ENCODE measurements around the gene QRICH2.
"Not testable (repeated sequence)": the region's sequence is repeated elsewhere in the genome, so short reads cannot be mapped to it uniquely, and the experiment has no call there.

The QRICH2 gene

GRCh38 chr17:76246080-76247066 lies 61.7 kb downstream of the QRICH2 start:
- DNase-seq (ENCODE audit: low read depth), result no peak

- DNase-seq (ENCODE audit: low read depth), result not testable (repeated sequence)
Observed at GRCh38 chr17:76244721-76245120, 63.4 kb downstream of the QRICH2 start.

- no peak for DNase-seq (ENCODE audit: low read depth)
Observed at GRCh38 chr17:76243826-76244679, 64.0 kb downstream of the QRICH2 start.

- DNase-seq (ENCODE audit: low read depth), result no peak
Observed at GRCh38 chr17:76241691-76242255, 66.3 kb downstream of the QRICH2 start.

- no peak for DNase-seq (ENCODE audit: low read depth)
Observed at GRCh38 chr17:76241204-76241538, 66.9 kb downstream of the QRICH2 start.

- DNase-seq (ENCODE audit: low read depth), result no peak
Observed at GRCh38 chr17:76240461-76241203, 67.4 kb downstream of the QRICH2 start, which contains the start of gene RNF157. TSS of gene RNF157 (minus strand) at chr17:76240493. CDS start at chr17:76240240, 253 bp downstream.

- DNase-seq (ENCODE audit: low read depth), result no peak
Observed at GRCh38 chr17:76239538-76240274, 68.4 kb downstream of the QRICH2 start.

GRCh38 chr17:76238847-76239537 lies 69.1 kb downstream of the QRICH2 start:
- no peak for DNase-seq (ENCODE audit: low read depth)

- DNase-seq (ENCODE audit: low read depth), result no peak
Observed at GRCh38 chr17:76237859-76238313, 70.2 kb downstream of the QRICH2 start.

GRCh38 chr17:76236603-76237002 lies 71.5 kb downstream of the QRICH2 start:
- DNase-seq (ENCODE audit: low read depth), result no peak

GRCh38 chr17:76235883-76236282 lies 72.2 kb downstream of the QRICH2 start:
- DNase-seq (ENCODE audit: low read depth), result no peak

- DNase-seq (ENCODE audit: low read depth), result no peak
Observed at GRCh38 chr17:76234354-76234679, 73.8 kb downstream of the QRICH2 start.

GRCh38 chr17:76233588-76234353 lies 74.3 kb downstream of the QRICH2 start:
- no peak for DNase-seq (ENCODE audit: low read depth)

- no peak for DNase-seq (ENCODE audit: low read depth)
Observed at GRCh38 chr17:76232342-76232741, 75.7 kb downstream of the QRICH2 start.

GRCh38 chr17:76226749-76227148 lies 81.3 kb downstream of the QRICH2 start:
- DNase-seq (ENCODE audit: low read depth), result not testable (repeated sequence)

- DNase-seq (ENCODE audit: low read depth), result not testable (repeated sequence)
Observed at GRCh38 chr17:76225373-76226086, 82.5 kb downstream of the QRICH2 start.

Measured in stimulated activated CD8-positive, alpha-beta memory T cell treated with anti-CD3 and anti-CD28 coated beads, Interleukin-12 subunit alpha, Interleukin-12 subunit beta, amount 100 ng/mL, for 1 hour (primary cell).